ENCODE data around the gene RREB1.

Gene RREB1

GRCh38 chr6:7129784-7130569 lies 22.2 kb downstream of the RREB1 start:
- no peak overlapping the region for H3K27ac ChIP-seq (ENCODE audit: low read length)
- no peak overlapping the region for H3K9ac ChIP-seq (ENCODE audit: low read depth, low read length)
- no peak overlapping the region for H3K4me3 ChIP-seq (ENCODE audit: low read length)
- no peaks in the 10 kb centered on the region for H3K36me3 ChIP-seq (ENCODE audit: insufficient read depth, low read depth, low read length)
- no peaks in the 10 kb centered on the region for H3K27me3 ChIP-seq (ENCODE audit: insufficient read depth, low read length)
- peaks cover 1% of the 10 kb centered on the region; the same call in 1 of the 2 replicates for H3K4me1 ChIP-seq (ENCODE audit: insufficient read depth, low read length)
- no peaks in the 10 kb centered on the region for H3K9me3 ChIP-seq (ENCODE audit: insufficient read depth, low read depth, low read length)

GRCh38 chr6:7131390-7131789 lies 23.6 kb downstream of the RREB1 start:
- Histone ChIP-seq H3K27ac (ENCODE audit: low read length) (no peak overlapping the region), H3K27me3 (ENCODE audit: insufficient read depth, low read length) (no peaks in the 10 kb centered on the region), H3K9me3 (ENCODE audit: insufficient read depth, low read depth, low read length) (no peaks in the 10 kb centered on the region), H3K4me1 (ENCODE audit: insufficient read depth, low read length) (no peaks in the 10 kb centered on the region), H3K4me3 (ENCODE audit: low read length) (no peak overlapping the region), H3K9ac (ENCODE audit: low read depth, low read length) (no peak overlapping the region), H3K36me3 (ENCODE audit: insufficient read depth, low read depth, low read length) (no peaks in the 10 kb centered on the region)

GRCh38 chr6:7132398-7133035 lies 24.8 kb downstream of the RREB1 start:
- H3K9me3 ChIP-seq (ENCODE audit: insufficient read depth, low read depth, low read length), result no peaks in the 10 kb centered on the region
- H3K27ac ChIP-seq (ENCODE audit: low read length), result no peak overlapping the region
- peaks cover 5% of the 10 kb centered on the region; the same call in 1 of the 2 replicates for H3K4me1 ChIP-seq (ENCODE audit: insufficient read depth, low read length)
- no peak overlapping the region for H3K4me3 ChIP-seq (ENCODE audit: low read length)
- H3K27me3 ChIP-seq (ENCODE audit: insufficient read depth, low read length), result no peaks in the 10 kb centered on the region
- no peaks in the 10 kb centered on the region for H3K36me3 ChIP-seq (ENCODE audit: insufficient read depth, low read depth, low read length)
- H3K9ac ChIP-seq (ENCODE audit: low read depth, low read length), result no peak overlapping the region

- H3K9me3 ChIP-seq (ENCODE audit: insufficient read depth, low read depth, low read length), result no peaks in the 10 kb centered on the region
- H3K36me3 ChIP-seq (ENCODE audit: insufficient read depth, low read depth, low read length), result no peaks in the 10 kb centered on the region
- H3K9ac ChIP-seq (ENCODE audit: low read depth, low read length), result no peak overlapping the region
- H3K27me3 ChIP-seq (ENCODE audit: insufficient read depth, low read length), result no peaks in the 10 kb centered on the region; the same call in 1 of the 2 replicates
- no peak overlapping the region for H3K4me3 ChIP-seq (ENCODE audit: low read length)
- peaks cover 20% of the 10 kb centered on the region; the same call in 1 of the 2 replicates for H3K4me1 ChIP-seq (ENCODE audit: insufficient read depth, low read length)
- no peak overlapping the region for H3K27ac ChIP-seq (ENCODE audit: low read length)
These were observed 27.4 kb downstream of the RREB1 start for GRCh38 chr6:7134999-7135745.

GRCh38 chr6:7135755-7136154 lies 28.0 kb downstream of the RREB1 start:
- Histone ChIP-seq H3K27ac (ENCODE audit: low read length) (no peak overlapping the region), H3K9ac (ENCODE audit: low read depth, low read length) (no peak overlapping the region), H3K4me1 (ENCODE audit: insufficient read depth, low read length) (peaks cover 22% of the 10 kb centered on the region; the same call in 1 of the 2 replicates)

GRCh38 chr6:7136859-7137334 lies 29.1 kb downstream of the RREB1 start:
- H3K4me3 ChIP-seq (ENCODE audit: low read length), result no peak overlapping the region
- no peaks in the 10 kb centered on the region for H3K9me3 ChIP-seq (ENCODE audit: insufficient read depth, low read depth, low read length)
- no peaks in the 10 kb centered on the region; the same call in 1 of the 2 replicates for H3K27me3 ChIP-seq (ENCODE audit: insufficient read depth, low read length)
- peak overlapping the region; percentile 38; the same call in 1 of the 2 replicates for H3K9ac ChIP-seq (ENCODE audit: low read depth, low read length)
- no peak overlapping the region for H3K27ac ChIP-seq (ENCODE audit: low read length)
- no peaks in the 10 kb centered on the region for H3K36me3 ChIP-seq (ENCODE audit: insufficient read depth, low read depth, low read length)
- H3K4me1 ChIP-seq (ENCODE audit: insufficient read depth, low read length), result peaks cover 25% of the 10 kb centered on the region; the same call in 1 of the 2 replicates

More at GRCh38 chr6:7135755-7136154, 28.0 kb downstream of the RREB1 start:
- Histone ChIP-seq H3K36me3 (ENCODE audit: insufficient read depth, low read depth, low read length) (no peaks in the 10 kb centered on the region), H3K4me3 (ENCODE audit: low read length) (no peak overlapping the region), H3K9me3 (ENCODE audit: insufficient read depth, low read depth, low read length) (no peaks in the 10 kb centered on the region), H3K27me3 (ENCODE audit: insufficient read depth, low read length) (no peaks in the 10 kb centered on the region; the same call in 1 of the 2 replicates)

GRCh38 chr6:7137335-7138045 lies 29.7 kb downstream of the RREB1 start:
- Histone ChIP-seq H3K36me3 (ENCODE audit: insufficient read depth, low read depth, low read length) (no peaks in the 10 kb centered on the region), H3K27ac (ENCODE audit: low read length) (no peak overlapping the region), H3K4me3 (ENCODE audit: low read length) (peak overlapping the region; percentile 2; the same call in 1 of the 2 replicates), H3K4me1 (ENCODE audit: insufficient read depth, low read length) (peaks cover 25% of the 10 kb centered on the region; the same call in 1 of the 2 replicates), H3K9ac (ENCODE audit: low read depth, low read length) (peak overlapping the region; percentile 38; the same call in 1 of the 2 replicates), H3K27me3 (ENCODE audit: insufficient read depth, low read length) (no peaks in the 10 kb centered on the region; the same call in 1 of the 2 replicates), H3K9me3 (ENCODE audit: insufficient read depth, low read depth, low read length) (no peaks in the 10 kb centered on the region)

GRCh38 chr6:7138046-7138531 lies 30.3 kb downstream of the RREB1 start:
- no peaks in the 10 kb centered on the region for H3K9me3 ChIP-seq (ENCODE audit: insufficient read depth, low read depth, low read length)
- no peak overlapping the region for H3K4me3 ChIP-seq (ENCODE audit: low read length)
- H3K27ac ChIP-seq (ENCODE audit: low read length), result no peak overlapping the region
- H3K9ac ChIP-seq (ENCODE audit: low read depth, low read length), result 0 out of 2 replicates have a peak overlapping the region, but pooled peaks have one; percentile 12
- H3K27me3 ChIP-seq (ENCODE audit: insufficient read depth, low read length), result no peaks in the 10 kb centered on the region; the same call in 1 of the 2 replicates
- no peaks in the 10 kb centered on the region for H3K36me3 ChIP-seq (ENCODE audit: insufficient read depth, low read depth, low read length)
- H3K4me1 ChIP-seq (ENCODE audit: insufficient read depth, low read length), result peaks cover 25% of the 10 kb centered on the region

GRCh38 chr6:7138921-7139358 lies 31.2 kb downstream of the RREB1 start:
- Histone ChIP-seq H3K27ac (ENCODE audit: low read length) (no peak overlapping the region), H3K9ac (ENCODE audit: low read depth, low read length) (0 out of 2 replicates have a peak overlapping the region, but pooled peaks have one; percentile 5), H3K4me1 (ENCODE audit: insufficient read depth, low read length) (peaks cover 33% of the 10 kb centered on the region), H3K4me3 (ENCODE audit: low read length) (no peak overlapping the region), H3K9me3 (ENCODE audit: insufficient read depth, low read depth, low read length) (no peaks in the 10 kb centered on the region), H3K36me3 (ENCODE audit: insufficient read depth, low read depth, low read length) (no peaks in the 10 kb centered on the region), H3K27me3 (ENCODE audit: insufficient read depth, low read length) (no peaks in the 10 kb centered on the region; the same call in 1 of the 2 replicates)

- Histone ChIP-seq H3K9me3 (ENCODE audit: insufficient read depth, low read depth, low read length) (no peaks in the 10 kb centered on the region), H3K27me3 (ENCODE audit: insufficient read depth, low read length) (no peaks in the 10 kb centered on the region; the same call in 1 of the 2 replicates), H3K36me3 (ENCODE audit: insufficient read depth, low read depth, low read length) (no peaks in the 10 kb centered on the region), H3K4me1 (ENCODE audit: insufficient read depth, low read length) (peaks cover 37% of the 10 kb centered on the region), H3K9ac (ENCODE audit: low read depth, low read length) (no peak overlapping the region), H3K27ac (ENCODE audit: low read length) (no peak overlapping the region), H3K4me3 (ENCODE audit: low read length) (peak overlapping the region; percentile 76; the same call in 1 of the 2 replicates)
These were observed 32.2 kb downstream of the RREB1 start for GRCh38 chr6:7139835-7140470.

All from iPS-20b (cell line).